Natural killer cell (primary cell): Measurements from ENCODE around the gene LTB. TPM values are rescaled to one million over a fixed set of nuclear protein-coding genes. Genes with fewer than 3 reads are reported as not detected.

ENCODE experiments used
- ATAC-seq, 3 donors: fragments of 150-1000 bp in 2 of 3; fragments of 200-7000 bp in 1 of 3; cut with Tn5 transposase; 1 replicate in 1 of 3; 2 replicates in 2 of 3; pipeline ENCODE4 v1.10.0; 2021; ENCODE audit warnings: mild to moderate bottlenecking in 2 of 3, moderate library complexity in 2 of 3
- DNase-seq, 2 donors: peaks; one replicate each; pipeline versions ENCODE4 v3.0.0 to v3.0.0-alpha.2; 2013 to 2021; ENCODE audit warnings: mixed read lengths in 1 of 2
- H3K27ac ChIP-seq: one replicate; pipeline ENCODE4 v1.5.1; 2013; ENCODE audit warnings: mild to moderate bottlenecking, low read length
- H3K27me3 ChIP-seq: one replicate; pipeline ENCODE4 v1.6.1; 2013; ENCODE audit warnings: low read length; ENCODE audit not compliant: control insufficient read depth, insufficient read depth
- H3K36me3 ChIP-seq: one replicate; pipeline ENCODE4 v1.6.1; 2013; ENCODE audit warnings: low read length; ENCODE audit not compliant: control insufficient read depth, insufficient read depth
- H3K4me1 ChIP-seq: one replicate; pipeline ENCODE4 v1.6.1; 2013; ENCODE audit warnings: low read length; ENCODE audit not compliant: control insufficient read depth, insufficient read depth
- H3K4me3 ChIP-seq: one replicate; pipeline ENCODE4 v1.5.1; 2013; ENCODE audit warnings: low read length
- H3K9me3 ChIP-seq: one replicate; pipeline ENCODE4 v1.6.1; 2013; ENCODE audit warnings: low read length; ENCODE audit not compliant: control insufficient read depth, insufficient read depth
- H3K27ac Mint-ChIP-seq, 2 donors: one replicate each; pipeline ENCODE4 v1.8.0; 2022; ENCODE audit warnings: mild to moderate bottlenecking in 2 of 2, mixed read lengths in 2 of 2, moderate library complexity in 1 of 2
- H3K27me3 Mint-ChIP-seq, 2 donors: one replicate each; pipeline ENCODE4 v1.8.0; 2022; ENCODE audit warnings: low read depth in 2 of 2, mixed read lengths in 2 of 2
- H3K36me3 Mint-ChIP-seq: one replicate; pipeline ENCODE4 v1.8.0; 2022; ENCODE audit warnings: mixed read lengths
- H3K4me1 Mint-ChIP-seq, 2 donors: one replicate each; pipeline ENCODE4 v1.8.0; 2022; ENCODE audit warnings: mixed read lengths in 2 of 2
- H3K4me3 Mint-ChIP-seq: one replicate; pipeline ENCODE4 v1.8.0; 2022; ENCODE audit warnings: mild to moderate bottlenecking, moderate library complexity, mixed read lengths
- H3K9me3 Mint-ChIP-seq, 2 donors: one replicate each; pipeline ENCODE4 v1.8.0; 2022; ENCODE audit warnings: mixed read lengths in 2 of 2
- WGBS: methylation state at CpG from one replicate; pipeline ENCODE4 v1.1.7; 2013; ENCODE audit warnings: missing lambda C conversion rate; ENCODE audit not compliant: insufficient coverage; 5-methylcytosine and 5-hydroxymethylcytosine counted together
- intact Hi-C: fragments of 100-400 bp; cut with micrococcal nuclease; formaldehyde crosslinking; loops from one replicate; pipeline ENCODE4 v1.14.2; 2022
- total RNA-seq, 4 donors: library from RNA; stranded (reverse); fragments of 120-200 nt in 1 of 4; gene quantifications; one replicate each; pipeline versions ENCODE4 v1.2.3 to v1.2.4, GENCODE V29; 2013 to 2022
- TF ChIP-seq, protein P1 (sequence below): fragments of 200-600 bp; IDR thresholded peaks from one replicate; pipeline ENCODE4 v1.8.0; 2022; ENCODE audit warnings: antibody characterized with exemption

The LTB gene
- total RNA-seq, 3 donors from 2014 or later (not counting 1 experiment from before 2014, with no cell fraction given), result 17.7 to 42.1 (median 32.6) TPM

DNA sequence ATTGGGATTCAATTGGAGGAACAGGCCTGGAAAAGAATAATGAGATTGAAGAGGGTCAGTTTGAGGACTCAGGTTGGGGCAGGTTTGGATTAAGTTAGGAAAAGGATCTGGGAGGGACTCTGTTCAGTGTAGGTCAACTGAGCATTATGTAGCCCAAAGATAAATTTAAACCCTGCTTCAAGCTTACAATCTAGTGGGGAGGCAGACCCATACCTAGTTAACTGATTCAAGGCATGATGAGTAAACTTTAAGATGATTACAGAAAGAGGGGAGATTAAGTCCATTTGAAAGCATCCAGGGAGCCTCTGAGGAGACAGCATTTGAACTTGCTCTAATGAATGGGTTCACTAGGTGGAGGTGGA, 21.5 kb downstream of the LTB start:
- ATAC-seq (no peak), DNase-seq (no peak)
- H3K9me3 Mint-ChIP-seq, result no peaks in the 10 kb centered on the region
- H3K4me1 Mint-ChIP-seq, result peaks cover 47 to 67% of the 10 kb centered on the region in 2 donors
- H3K27me3 ChIP-seq, result no peaks in the 10 kb centered on the region
- TF ChIP-seq, protein P1, sequence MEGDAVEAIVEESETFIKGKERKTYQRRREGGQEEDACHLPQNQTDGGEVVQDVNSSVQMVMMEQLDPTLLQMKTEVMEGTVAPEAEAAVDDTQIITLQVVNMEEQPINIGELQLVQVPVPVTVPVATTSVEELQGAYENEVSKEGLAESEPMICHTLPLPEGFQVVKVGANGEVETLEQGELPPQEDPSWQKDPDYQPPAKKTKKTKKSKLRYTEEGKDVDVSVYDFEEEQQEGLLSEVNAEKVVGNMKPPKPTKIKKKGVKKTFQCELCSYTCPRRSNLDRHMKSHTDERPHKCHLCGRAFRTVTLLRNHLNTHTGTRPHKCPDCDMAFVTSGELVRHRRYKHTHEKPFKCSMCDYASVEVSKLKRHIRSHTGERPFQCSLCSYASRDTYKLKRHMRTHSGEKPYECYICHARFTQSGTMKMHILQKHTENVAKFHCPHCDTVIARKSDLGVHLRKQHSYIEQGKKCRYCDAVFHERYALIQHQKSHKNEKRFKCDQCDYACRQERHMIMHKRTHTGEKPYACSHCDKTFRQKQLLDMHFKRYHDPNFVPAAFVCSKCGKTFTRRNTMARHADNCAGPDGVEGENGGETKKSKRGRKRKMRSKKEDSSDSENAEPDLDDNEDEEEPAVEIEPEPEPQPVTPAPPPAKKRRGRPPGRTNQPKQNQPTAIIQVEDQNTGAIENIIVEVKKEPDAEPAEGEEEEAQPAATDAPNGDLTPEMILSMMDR, result no peak
- no peaks in the 10 kb centered on the region for H3K36me3 Mint-ChIP-seq
- peaks cover 69% of the 10 kb centered on the region for H3K4me1 ChIP-seq
- H3K27ac ChIP-seq, result peak overlapping the region; percentile 90
- no peak overlapping the region for H3K4me3 ChIP-seq
- intact Hi-C loops, result loop anchor here (1.0 to 2.0 kb wide), 2 partner anchors 8 to 20 kb away; no protein-coding TSS in a partner anchor
- no peaks in the 10 kb centered on the region for H3K36me3 ChIP-seq
- H3K4me3 Mint-ChIP-seq, result peak overlapping the region; percentile 82
- H3K27ac Mint-ChIP-seq, result peak overlapping the region; percentile 98
- no peaks in the 10 kb centered on the region for H3K27me3 Mint-ChIP-seq
- H3K9me3 ChIP-seq, result no peaks in the 10 kb centered on the region

DNA sequence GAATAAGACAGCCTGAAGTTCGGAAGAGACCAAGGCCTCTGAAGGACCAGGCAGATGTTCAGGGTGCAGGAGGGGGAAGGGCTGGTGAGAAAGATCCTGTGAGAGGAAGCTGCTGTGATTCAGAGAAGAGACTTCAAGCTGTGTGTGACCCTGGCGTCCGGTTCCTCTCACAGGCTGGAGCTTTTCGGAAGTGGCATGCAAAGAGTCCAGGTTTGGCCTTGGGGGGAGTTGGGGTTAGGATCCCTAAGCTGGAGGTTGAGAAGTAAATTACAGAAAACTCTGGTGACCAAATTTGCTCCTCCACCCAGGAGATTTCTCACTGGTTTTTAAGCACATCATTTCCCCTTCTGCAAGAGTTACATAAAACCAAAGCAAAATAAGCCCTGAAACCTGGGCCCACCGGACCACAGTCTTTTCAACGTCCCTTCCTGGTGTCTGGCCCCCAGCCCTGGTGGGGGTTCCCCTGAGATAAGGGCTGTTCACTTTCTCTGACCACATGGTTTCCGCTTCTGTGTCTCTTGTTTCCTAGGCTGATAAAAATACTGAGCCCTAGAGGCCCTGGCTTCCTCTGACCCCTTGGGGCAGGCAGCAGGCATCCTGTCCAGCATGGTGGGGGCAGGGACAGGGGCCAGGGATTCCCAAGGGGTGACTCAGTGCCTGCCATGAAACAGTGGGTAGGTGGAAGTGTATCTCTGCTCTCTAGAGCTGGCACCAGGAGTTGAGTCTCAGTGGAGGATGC, 22.1 kb downstream of the LTB start:
- DNase-seq (peak; percentile 66 to 75), ATAC-seq (peak; percentile 74 to 84 (median 76))
- peaks cover 47 to 66% of the 10 kb centered on the region in 2 donors for H3K4me1 Mint-ChIP-seq
- H3K27ac Mint-ChIP-seq, result peak overlapping the region; percentile 98
- TF ChIP-seq, protein P1, result no peak
- no peaks in the 10 kb centered on the region for H3K27me3 Mint-ChIP-seq
- Histone ChIP-seq H3K36me3 (no peaks in the 10 kb centered on the region), H3K27ac (peak overlapping the region; percentile 90), H3K4me1 (peaks cover 69% of the 10 kb centered on the region), H3K4me3 (peak overlapping the region; percentile 0), H3K9me3 (no peaks in the 10 kb centered on the region), H3K27me3 (no peaks in the 10 kb centered on the region)
- intact Hi-C loops, result loop anchor here (1.0 to 5.0 kb wide), 4 partner anchors 8 to 102 kb away; partner anchors contain the start of genes C6orf47, GPANK1 and LTA
- H3K9me3 Mint-ChIP-seq, result no peaks in the 10 kb centered on the region
- no peaks in the 10 kb centered on the region for H3K36me3 Mint-ChIP-seq
- under 1% methylated on average over 7 of the region's 7 CpGs for WGBS
- H3K4me3 Mint-ChIP-seq, result peak overlapping the region; percentile 82

DNA sequence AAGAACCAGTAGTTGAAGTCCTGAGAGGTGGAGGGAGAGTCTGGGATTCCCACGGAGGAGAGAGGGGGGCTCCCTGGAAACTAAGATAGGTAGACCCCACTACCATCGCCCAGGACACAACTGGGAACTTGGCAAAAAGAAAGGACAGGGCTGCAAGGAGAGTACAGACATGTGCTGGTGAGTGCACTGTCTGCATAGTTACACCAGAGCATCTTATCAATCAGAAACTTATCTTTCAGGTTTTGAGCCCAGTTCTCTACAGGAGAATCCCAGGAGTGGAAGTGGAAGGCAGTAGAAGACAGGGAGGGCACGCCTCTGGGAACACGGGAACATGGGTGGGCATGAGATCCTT, 22.6 kb downstream of the LTB start:
- Histone ChIP-seq H3K27me3 (no peaks in the 10 kb centered on the region), H3K36me3 (no peaks in the 10 kb centered on the region), H3K4me3 (peak overlapping the region; percentile 0), H3K27ac (peak overlapping the region; percentile 90), H3K4me1 (peaks cover 69% of the 10 kb centered on the region), H3K9me3 (no peaks in the 10 kb centered on the region)
- peaks cover 47 to 61% of the 10 kb centered on the region in 2 donors for H3K4me1 Mint-ChIP-seq
- TF ChIP-seq, protein P1, result no peak
- DNase-seq, result no peak
- peak overlapping the region; percentile 98 for H3K27ac Mint-ChIP-seq
- intact Hi-C loops, result loop anchor here (2.0 to 5.0 kb wide), 2 partner anchors 13 to 103 kb away; partner anchors contain the start of genes C6orf47, GPANK1 and LTA
- no peaks in the 10 kb centered on the region for H3K36me3 Mint-ChIP-seq
- H3K9me3 Mint-ChIP-seq, result no peaks in the 10 kb centered on the region
- H3K27me3 Mint-ChIP-seq, result no peaks in the 10 kb centered on the region
- ATAC-seq, result peak; percentile 5 to 27 (median 14)
- WGBS, result 22% methylated on average over 4 of the region's 4 CpGs
- H3K4me3 Mint-ChIP-seq, result peak overlapping the region; percentile 82
